CD14-positive monocyte (primary cell): Measurements from ENCODE around the gene CALML3. TPM values are rescaled to one million over a fixed set of nuclear protein-coding genes. Genes with fewer than 3 reads are reported as not detected.

Experiments used
- DNase-seq, 3 donors: peaks; one replicate each; pipeline ENCODE4 v3.0.0-alpha.2; 2011 to 2022
- H2AFZ ChIP-seq: 2 replicates; pipeline ENCODE4 v1.6.0; 2012; ENCODE audit warnings: mild to moderate bottlenecking, low read depth, low read length, inconsistent platforms; ENCODE audit not compliant: insufficient read depth, poor library complexity, severe bottlenecking
- H3K27ac ChIP-seq, 2 donors: 1 replicate in 1 of 2; 2 replicates in 1 of 2; pipeline ENCODE4 v1.5.1; 2012 to 2013; ENCODE audit warnings: low read length in 2 of 2, control low read depth in 1 of 2, inconsistent platforms in 1 of 2, low read depth in 1 of 2, mild to moderate bottlenecking in 1 of 2
- H3K27me3 ChIP-seq, 2 donors: one replicate each; pipeline versions ENCODE4 v1.6.0 to v1.6.1; 2011 to 2013; ENCODE audit warnings: low read length in 2 of 2; ENCODE audit not compliant: control insufficient read depth in 2 of 2, insufficient read depth in 2 of 2
- H3K36me3 ChIP-seq, 2 donors: replicated peaks in 1 of 2; 1 replicate in 1 of 2; 2 replicates in 1 of 2; pipeline versions ENCODE4 v1.5.1 to v1.6.1; 2012 to 2013; ENCODE audit warnings: low read length in 2 of 2, control low read depth in 1 of 2, inconsistent platforms in 1 of 2, mild to moderate bottlenecking in 1 of 2; ENCODE audit not compliant: insufficient read depth in 2 of 2, control insufficient read depth in 1 of 2
- H3K4me1 ChIP-seq, 2 donors: 1 replicate in 1 of 2; 2 replicates in 1 of 2; pipeline versions ENCODE4 v1.5.1 to v1.6.1; 2012 to 2013; ENCODE audit warnings: low read length in 2 of 2, control low read depth in 1 of 2, inconsistent platforms in 1 of 2, mild to moderate bottlenecking in 1 of 2, moderate library complexity in 1 of 2; ENCODE audit not compliant: insufficient read depth in 2 of 2, control insufficient read depth in 1 of 2
- H3K4me2 ChIP-seq: replicated peaks from 2 replicates; pipeline ENCODE3; 2012; ENCODE audit warnings: low read length, moderate library complexity, mild to moderate bottlenecking; ENCODE audit not compliant: poor library complexity, severe bottlenecking; ENCODE audit errors: extremely low read depth
- H3K4me3 ChIP-seq, 3 experiments: fragments of 200-600 bp in 1 of 3; sonication (generic) in 1 of 3; replicated peaks in 1 of 3; 1 replicate in 2 of 3; 2 replicates in 1 of 3; pipeline ENCODE4 v1.5.1; 2011 to 2013; ENCODE audit warnings: low read length in 3 of 3, mild to moderate bottlenecking in 3 of 3, control low read depth in 2 of 3, low read depth in 2 of 3, inconsistent platforms in 1 of 3, moderate library complexity in 1 of 3
- H3K79me2 ChIP-seq: 2 replicates; pipeline ENCODE4 v1.6.0; 2012; ENCODE audit warnings: mild to moderate bottlenecking, control low read depth, inconsistent platforms, low read length, moderate library complexity; ENCODE audit not compliant: insufficient read depth
- H3K9ac ChIP-seq: 2 replicates; pipeline ENCODE4 v1.6.0; 2017; ENCODE audit warnings: low read length, mild to moderate bottlenecking; ENCODE audit not compliant: insufficient read depth, poor library complexity, severe bottlenecking
- H3K9me3 ChIP-seq, 2 donors: replicated peaks in 1 of 2; 1 replicate in 1 of 2; 2 replicates in 1 of 2; pipeline versions ENCODE4 v1.5.1 to v1.6.1; 2012 to 2013; ENCODE audit warnings: low read length in 2 of 2, control low read depth in 1 of 2; ENCODE audit not compliant: control insufficient read depth in 1 of 2, insufficient read depth in 1 of 2
- H4K20me1 ChIP-seq: 2 replicates; pipeline ENCODE4 v1.6.0; 2012; ENCODE audit warnings: mild to moderate bottlenecking, low read length, control low read depth, moderate library complexity; ENCODE audit not compliant: insufficient read depth
- H3K27ac Mint-ChIP-seq, 7 donors: one replicate each; pipeline ENCODE4 v1.8.0; 2020; ENCODE audit warnings: mild to moderate bottlenecking in 7 of 7, mixed read lengths in 7 of 7, moderate library complexity in 6 of 7, inconsistent platforms in 2 of 7
- H3K27me3 Mint-ChIP-seq, 3 donors: one replicate each; pipeline ENCODE4 v1.8.0; 2021 to 2022; ENCODE audit warnings: low read depth in 3 of 3, mild to moderate bottlenecking in 3 of 3, mixed read lengths in 3 of 3, moderate library complexity in 3 of 3, inconsistent platforms in 1 of 3
- H3K36me3 Mint-ChIP-seq, 2 donors: one replicate each; pipeline ENCODE4 v1.8.0; 2020; ENCODE audit warnings: mixed read lengths in 2 of 2, inconsistent platforms in 1 of 2, mild to moderate bottlenecking in 1 of 2
- H3K4me1 Mint-ChIP-seq: one replicate; pipeline ENCODE4 v1.8.0; 2020; ENCODE audit warnings: mild to moderate bottlenecking, mixed read lengths
- H3K4me3 Mint-ChIP-seq, 2 donors: one replicate each; pipeline ENCODE4 v1.8.0; 2020; ENCODE audit warnings: mild to moderate bottlenecking in 2 of 2, mixed read lengths in 2 of 2, moderate library complexity in 1 of 2
- H3K9me3 Mint-ChIP-seq, 7 donors: one replicate each; pipeline ENCODE4 v1.8.0; 2020 to 2022; ENCODE audit warnings: mixed read lengths in 7 of 7, mild to moderate bottlenecking in 6 of 7, moderate library complexity in 6 of 7, inconsistent platforms in 2 of 7
- CTCF ChIP-seq: fragments of 200-600 bp; IDR thresholded peaks from one replicate; pipeline ENCODE4 v1.8.0; 2022; ENCODE audit warnings: antibody characterized with exemption, mild to moderate bottlenecking
- WGBS: methylation state at CpG from one replicate; pipeline ENCODE4 v1.1.5; 2013; ENCODE audit warnings: missing lambda C conversion rate; ENCODE audit not compliant: insufficient coverage; 5-methylcytosine and 5-hydroxymethylcytosine counted together
- intact Hi-C, 2 donors: fragments of 100-400 bp; cut with micrococcal nuclease; formaldehyde crosslinking; loops; one replicate each; pipeline versions ENCODE4 v1.15.0 to v1.15.1; 2023
- polyA plus RNA-seq, 3 donors: library from polyadenylated mRNA; depleted of rRNA in 1 of 3; unstranded in 2 of 3; stranded (reverse) in 1 of 3; fragments of 300-500 nt in 2 of 3; fragments of >200 nt in 1 of 3; fragmentation: Illumina TruSeq in 2 of 3; gene quantifications; 1 replicate in 2 of 3; 2 replicates in 1 of 3; pipeline ENCODE4 v1.2.3, GENCODE V29; 2012 to 2021

CALML3 gene
- polyA plus RNA-seq, 3 donors: not detected

GRCh38 chr10:5511231-5511884 lies 13.4 kb upstream of the CALML3 start:
- H3K36me3 Mint-ChIP-seq: no peaks in the 10 kb centered on the region
- TF ChIP-seq CTCF: no peak
- Histone ChIP-seq H3K27ac (no peak overlapping the region), H3K4me1 (no peaks in the 10 kb centered on the region), H4K20me1 (no peaks in the 10 kb centered on the region), H3K36me3 (no peaks in the 10 kb centered on the region), H3K79me2 (no peaks in the 10 kb centered on the region), H3K9ac (no peak overlapping the region), H3K9me3 (no peaks in the 10 kb centered on the region), H2AFZ (no peak overlapping the region), H3K27me3 (no peaks in the 10 kb centered on the region), H3K4me2 (no peak overlapping the region), H3K4me3 (no peak overlapping the region)
- peaks cover 3 to 11% (median 5%) of the 10 kb centered on the region in 3 donors for H3K27me3 Mint-ChIP-seq
- intact Hi-C loops: no loop called here
- H3K27ac Mint-ChIP-seq: no peak overlapping the region
- H3K9me3 Mint-ChIP-seq: no peaks in the 10 kb centered on the region
- H3K4me1 Mint-ChIP-seq: peaks cover 2% of the 10 kb centered on the region
- DNase-seq: no peak
- WGBS: 95% methylated on average over 23 of the region's 32 CpGs
- H3K4me3 Mint-ChIP-seq: no peak overlapping the region

DNA sequence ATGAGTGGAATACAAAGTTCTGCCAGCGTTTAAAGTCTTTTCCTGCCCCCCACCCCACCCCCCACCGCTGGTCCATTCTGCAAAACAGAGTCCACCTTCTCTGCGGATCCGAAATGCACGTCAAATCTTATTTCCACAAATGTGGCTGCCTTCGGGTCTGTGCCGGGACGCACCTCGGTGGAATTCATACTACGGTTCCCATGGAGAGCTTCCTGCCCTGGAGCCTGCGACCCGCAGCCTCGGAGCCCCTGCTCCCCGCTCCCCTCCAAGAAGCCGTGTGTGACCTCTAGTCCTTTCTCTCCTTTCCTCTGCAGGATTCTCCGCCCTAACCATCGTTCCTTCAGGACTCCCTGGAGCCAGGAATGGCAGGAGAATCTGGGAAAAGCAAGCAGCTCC lies 12.9 kb upstream of the CALML3 start:
- no peak overlapping the region for H3K4me2 ChIP-seq
- H3K4me3 Mint-ChIP-seq: no peak overlapping the region
- no peaks in the 10 kb centered on the region for H3K36me3 ChIP-seq
- H3K27ac Mint-ChIP-seq: no peak overlapping the region
- no peaks in the 10 kb centered on the region for H3K9me3 Mint-ChIP-seq
- DNase-seq: no peak
- TF ChIP-seq CTCF: no peak
- no peak overlapping the region for H2AFZ ChIP-seq
- H3K36me3 Mint-ChIP-seq: no peaks in the 10 kb centered on the region
- no peak overlapping the region for H3K4me3 ChIP-seq
- H3K9ac ChIP-seq: no peak overlapping the region
- no peaks in the 10 kb centered on the region for H3K27me3 ChIP-seq
- H3K79me2 ChIP-seq: no peaks in the 10 kb centered on the region
- intact Hi-C loops: no loop called here
- no peaks in the 10 kb centered on the region for H3K4me1 ChIP-seq
- no peak overlapping the region for H3K27ac ChIP-seq
- peaks cover 4 to 11% (median 5%) of the 10 kb centered on the region in 3 donors for H3K27me3 Mint-ChIP-seq
- no peaks in the 10 kb centered on the region for H3K9me3 ChIP-seq
- no peaks in the 10 kb centered on the region for H4K20me1 ChIP-seq
- WGBS: 93% methylated on average over 16 of the region's 17 CpGs
- H3K4me1 Mint-ChIP-seq: peaks cover 4% of the 10 kb centered on the region
